NOMO-1 (cell line): ENCODE results near the gene COG5.
"Not testable (repeated sequence)": the region's sequence is repeated elsewhere in the genome, so short reads cannot be mapped to it uniquely, and the experiment has no call there.

Source experiments
- DNase-seq, 2 experiments: peaks; one replicate each; lab custom pipeline; 2025; ENCODE audit not compliant: unreplicated experiment in 2 of 2; lab: John Stamatoyannopoulos, UW

Gene COG5

GRCh38 chr7:107291434-107291833, 272.3 kb downstream of the COG5 start:
- no peak for DNase-seq

DNA sequence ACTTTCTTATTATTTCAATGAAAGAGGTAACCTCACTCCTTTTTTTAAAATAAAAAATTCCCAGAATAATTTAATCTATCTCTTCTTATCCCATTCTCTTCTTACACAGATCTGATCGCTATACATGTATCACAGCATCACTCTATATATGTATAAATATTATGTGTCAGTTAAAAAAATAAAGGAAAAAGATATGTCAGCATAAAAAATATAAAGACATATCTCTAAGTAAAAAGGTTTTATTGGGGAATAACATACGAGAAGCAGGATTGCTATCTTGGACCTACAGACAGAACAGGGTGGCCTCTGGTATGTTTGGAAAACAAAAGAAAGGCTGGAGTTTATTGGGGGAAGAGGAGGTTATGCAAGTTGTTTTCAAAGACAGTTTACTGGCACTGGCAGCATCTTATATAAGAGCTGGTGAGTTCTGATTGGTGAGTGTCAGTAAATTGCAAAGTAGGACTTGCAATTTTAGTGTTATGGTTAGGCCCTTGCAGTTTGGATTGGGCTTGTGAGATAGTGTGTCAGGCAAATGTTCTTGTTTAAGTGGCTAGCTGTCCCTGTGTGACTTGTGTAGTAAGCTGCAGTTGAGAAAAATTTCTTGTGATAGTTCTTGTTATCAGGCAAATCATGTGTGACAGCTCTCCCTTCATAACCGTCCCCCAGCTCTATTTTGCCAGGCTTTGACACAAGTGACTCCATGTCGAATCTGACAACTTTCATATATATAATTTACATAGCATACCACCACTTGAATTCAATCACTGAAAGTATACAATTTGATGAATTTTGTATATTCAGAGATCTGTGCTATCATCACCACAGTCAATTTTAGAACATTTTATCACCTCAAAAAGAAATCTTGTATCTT, 276.7 kb downstream of the COG5 start:
- DNase-seq: no peak

DNA sequence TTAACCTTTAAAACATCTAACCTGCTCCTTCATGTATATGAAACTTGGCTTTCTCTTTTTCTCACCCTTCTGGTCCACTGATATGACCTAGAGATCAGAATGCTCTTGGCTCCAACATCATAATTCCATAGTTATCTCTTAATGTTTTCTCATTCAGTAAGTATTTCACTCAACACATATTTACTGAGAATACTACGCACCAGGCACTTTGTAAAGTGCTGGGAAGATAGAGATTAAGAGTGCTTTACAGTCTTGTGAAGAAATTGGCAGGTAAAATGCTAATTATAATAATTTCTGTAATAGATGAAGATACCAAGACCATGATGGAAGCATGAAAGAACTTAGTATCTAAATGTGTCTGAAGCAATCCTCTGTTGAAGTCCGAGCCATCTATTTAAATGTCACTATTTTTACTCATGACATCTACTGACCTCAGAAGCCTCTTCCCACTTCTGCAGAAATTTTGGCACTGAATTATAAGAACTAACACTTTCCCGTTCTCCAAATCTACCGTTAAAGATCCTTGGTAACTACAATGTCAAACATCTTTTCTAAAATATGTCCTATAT, 278.7 kb downstream of the COG5 start:
- no peak for DNase-seq

DNA sequence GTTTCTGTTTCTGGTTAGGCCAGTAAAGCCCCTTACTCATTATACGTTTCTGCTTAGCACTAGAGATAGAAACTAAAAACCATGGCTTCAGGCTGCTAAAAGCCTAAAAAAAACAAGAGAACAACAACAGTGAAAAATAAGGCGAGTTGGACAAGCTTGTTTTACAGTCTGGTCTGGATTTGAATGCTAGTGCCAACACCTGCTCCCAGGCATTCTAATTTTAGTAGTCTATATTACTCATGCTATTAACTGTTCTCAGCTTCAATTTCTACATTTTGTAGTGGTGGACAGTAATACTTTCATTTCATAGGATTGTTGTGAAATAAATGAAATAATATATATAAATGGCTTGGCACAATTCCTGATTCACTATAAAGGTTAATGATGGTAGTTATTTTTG, 286.4 kb downstream of the COG5 start:
- no peak for DNase-seq

DNA sequence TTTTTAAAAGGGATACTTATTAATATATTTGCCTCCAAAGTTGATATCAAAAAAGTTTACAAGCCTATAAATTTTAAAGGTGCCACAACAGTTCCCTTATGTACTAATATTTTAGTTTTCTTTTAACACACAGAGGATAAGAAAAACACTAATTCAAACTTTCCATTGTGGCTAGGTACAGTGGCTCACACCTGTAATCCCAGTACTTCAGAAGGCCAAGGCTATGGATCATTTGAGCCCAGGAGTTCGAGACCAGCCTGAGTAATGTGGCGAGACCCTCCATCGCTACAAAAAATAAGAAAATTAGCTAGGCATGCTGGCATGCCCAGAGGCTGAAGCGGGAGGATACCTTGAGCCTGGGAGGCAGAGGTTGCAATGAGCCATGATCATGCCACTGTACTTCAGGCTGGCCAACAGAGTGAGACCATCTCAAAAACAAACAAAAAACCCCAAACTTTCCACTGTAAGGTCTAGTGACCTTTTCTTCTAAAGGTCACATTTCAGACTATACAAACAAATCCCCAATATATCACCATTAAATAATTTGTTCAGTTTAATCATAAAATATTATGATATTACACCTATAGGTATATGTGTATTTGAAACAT, 287.4 kb downstream of the COG5 start:
- no peak for DNase-seq

DNA sequence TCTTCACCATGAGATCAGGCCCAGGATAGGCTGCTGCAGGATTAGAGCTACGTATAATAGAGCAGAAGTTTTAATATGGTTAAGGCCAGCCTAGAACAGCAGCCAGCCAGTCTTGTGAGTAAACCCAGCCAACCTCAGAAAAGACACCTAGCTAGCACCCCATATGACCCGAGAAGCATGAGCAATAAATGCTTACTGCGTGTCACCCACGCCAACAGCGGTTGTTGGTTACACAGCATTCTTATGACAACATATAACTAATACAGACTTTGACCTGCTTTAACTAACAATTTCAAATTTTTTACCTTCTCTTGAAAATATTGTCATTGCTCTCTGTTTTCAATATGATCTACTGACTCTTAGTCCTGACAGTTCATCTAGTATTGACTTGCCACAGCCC, 289.2 kb downstream of the COG5 start:
- DNase-seq: no peak

- no peak for DNase-seq
Observed at GRCh38 chr7:107269790-107270189, 293.9 kb downstream of the COG5 start.

GRCh38 chr7:107268594-107268993, 295.1 kb downstream of the COG5 start:
- DNase-seq: no peak

DNA sequence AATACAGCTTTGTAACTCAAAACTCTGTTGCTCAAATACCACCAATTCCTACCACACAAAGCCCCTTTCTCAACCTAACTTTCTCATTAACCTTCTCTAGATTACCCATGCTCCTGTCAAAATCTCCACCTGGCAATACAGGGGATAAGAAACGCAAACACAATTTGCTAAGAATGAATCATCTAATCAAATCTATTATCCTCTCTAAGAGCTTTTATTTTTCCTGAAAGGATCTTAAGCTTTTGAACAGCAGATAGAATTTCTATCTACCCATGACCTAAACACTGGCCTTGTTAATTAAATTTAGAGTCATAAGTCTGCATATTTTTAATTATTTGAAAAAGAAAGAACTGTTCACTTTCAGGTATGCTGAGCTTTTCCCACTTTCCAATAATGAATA, 296.6 kb downstream of the COG5 start:
- DNase-seq: no peak

DNA sequence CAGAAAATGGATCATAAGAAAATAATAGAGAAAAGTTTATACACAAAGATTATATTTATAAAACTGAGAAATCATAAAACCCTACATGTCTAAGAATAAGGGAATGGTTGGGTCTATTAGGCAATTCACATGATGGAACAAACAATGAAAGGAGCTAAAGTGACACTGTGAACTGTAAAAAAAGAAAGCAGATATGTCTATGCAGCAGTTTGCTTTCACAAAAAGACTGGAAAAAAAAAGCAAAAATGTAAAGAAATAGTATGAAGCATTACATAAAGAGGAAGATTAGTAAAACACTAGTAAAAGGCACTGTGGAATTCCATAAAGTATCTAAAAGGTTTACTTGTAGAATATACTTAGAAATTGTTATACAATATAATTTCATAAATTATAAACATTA, 299.0 kb downstream of the COG5 start:
- no peak for DNase-seq

DNA sequence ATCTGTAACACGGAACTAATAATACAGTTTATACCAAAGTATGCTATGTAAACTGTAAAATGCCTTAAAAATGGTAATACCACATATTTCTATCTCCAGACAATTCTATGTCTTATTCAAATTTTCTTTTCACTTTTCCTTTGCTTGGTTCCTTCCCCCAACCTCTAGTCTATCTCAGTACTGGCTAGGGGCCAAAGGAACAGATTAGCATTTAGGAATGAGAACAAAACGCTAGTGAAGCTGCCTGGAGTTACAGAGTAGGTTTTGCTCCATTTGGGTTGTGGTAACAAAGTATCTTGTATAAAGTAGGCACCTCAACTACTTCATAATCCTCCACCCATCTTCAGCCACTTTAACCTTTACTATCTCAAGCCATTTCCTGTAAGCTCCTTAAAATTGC, 300.9 kb downstream of the COG5 start:
- no peak for DNase-seq

- no peak for DNase-seq
Observed at GRCh38 chr7:107258737-107259136, 305.0 kb downstream of the COG5 start.

GRCh38 chr7:107255602-107256001, 308.1 kb downstream of the COG5 start:
- no peak for DNase-seq

DNA sequence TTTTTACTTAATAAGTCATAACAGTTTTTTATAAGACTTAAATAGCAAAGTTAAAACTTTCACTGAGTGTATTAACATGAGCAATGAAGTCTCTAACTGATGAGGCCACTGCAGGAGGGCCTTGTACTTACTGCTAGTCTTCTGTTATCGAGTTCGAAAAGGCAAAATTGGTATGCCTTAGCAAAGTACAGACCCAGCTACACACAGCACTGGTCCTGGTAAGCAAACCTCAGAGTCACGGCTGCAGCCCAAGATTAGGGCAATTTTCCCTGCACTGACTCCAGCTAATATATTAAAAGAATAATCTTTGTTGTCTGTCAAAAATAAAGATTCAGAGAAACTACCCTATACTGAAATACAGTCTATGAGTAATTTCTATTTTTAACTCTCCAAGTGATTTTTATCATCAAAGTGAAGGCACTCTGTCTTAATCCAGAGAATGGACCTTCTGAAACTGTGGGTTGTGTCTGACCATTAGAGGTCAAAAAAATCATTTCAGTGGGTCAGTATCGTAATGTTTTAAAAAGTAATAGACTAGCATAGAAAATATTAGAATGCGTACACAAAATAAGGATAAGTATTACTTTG, 309.2 kb downstream of the COG5 start:
- DNase-seq: no peak

GRCh38 chr7:107253599-107253998, 310.1 kb downstream of the COG5 start:
- no peak for DNase-seq

DNA sequence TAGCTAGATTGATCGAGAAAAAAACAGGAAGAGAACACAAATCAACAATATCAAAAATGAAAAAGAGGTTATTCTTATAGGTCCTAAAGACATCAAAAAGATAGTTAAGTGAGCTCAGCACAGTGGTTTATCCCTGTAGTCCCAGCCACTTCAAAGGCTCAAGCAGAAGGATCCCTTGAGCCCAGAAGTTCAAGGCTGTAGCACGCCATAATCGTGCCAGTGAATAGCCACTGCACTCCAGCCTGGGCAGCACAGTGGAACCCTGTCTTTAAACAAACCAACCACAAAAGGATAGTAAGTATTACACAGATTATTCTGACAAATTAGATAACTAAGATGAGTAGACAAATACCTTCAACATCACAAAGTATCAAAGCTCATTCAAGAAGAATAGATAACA, 311.8 kb downstream of the COG5 start:
- no peak for DNase-seq

GRCh38 chr7:107248551-107249316, 315.0 kb downstream of the COG5 start:
- no peak for DNase-seq

DNA sequence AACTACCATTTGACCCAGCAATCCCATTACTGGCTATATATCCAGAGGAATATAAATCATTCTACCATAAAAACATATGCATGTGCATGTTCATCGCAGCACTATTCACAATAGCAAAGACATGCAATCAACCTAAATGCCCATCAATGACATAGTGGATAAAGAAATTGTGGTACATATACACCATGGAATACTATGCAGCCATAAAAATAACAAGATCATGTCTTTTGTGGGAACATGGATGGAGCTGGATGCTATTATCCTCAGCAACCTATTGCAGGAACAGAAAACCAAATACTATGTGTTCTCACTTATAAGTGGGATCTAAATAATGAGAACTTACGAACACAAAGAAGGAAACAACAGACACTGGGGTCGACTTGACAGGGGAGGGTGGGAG, 316.9 kb downstream of the COG5 start:
- DNase-seq: not testable (repeated sequence)

- no peak for DNase-seq
Observed at GRCh38 chr7:107244613-107245012, 319.1 kb downstream of the COG5 start.

DNA sequence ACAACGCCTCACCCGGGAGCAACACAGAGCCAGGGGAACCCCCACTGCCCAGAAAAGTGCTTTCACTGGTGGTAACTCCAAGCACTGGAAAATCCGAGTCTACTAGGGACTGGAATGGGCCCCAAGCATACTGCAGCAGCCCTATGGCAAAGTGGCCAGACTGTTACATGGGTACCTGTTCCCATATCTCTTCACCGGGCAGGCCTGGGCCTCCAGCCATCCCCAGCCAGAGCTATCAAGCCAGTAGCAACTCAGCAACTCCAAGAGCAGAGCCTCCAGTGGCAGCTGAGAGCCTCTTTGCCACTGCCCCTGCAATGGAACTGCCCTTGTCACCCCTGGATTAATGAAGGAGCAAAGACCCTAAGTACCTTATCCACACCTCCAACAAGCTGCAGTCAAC, 321.5 kb downstream of the COG5 start:
- no peak for DNase-seq

DNA sequence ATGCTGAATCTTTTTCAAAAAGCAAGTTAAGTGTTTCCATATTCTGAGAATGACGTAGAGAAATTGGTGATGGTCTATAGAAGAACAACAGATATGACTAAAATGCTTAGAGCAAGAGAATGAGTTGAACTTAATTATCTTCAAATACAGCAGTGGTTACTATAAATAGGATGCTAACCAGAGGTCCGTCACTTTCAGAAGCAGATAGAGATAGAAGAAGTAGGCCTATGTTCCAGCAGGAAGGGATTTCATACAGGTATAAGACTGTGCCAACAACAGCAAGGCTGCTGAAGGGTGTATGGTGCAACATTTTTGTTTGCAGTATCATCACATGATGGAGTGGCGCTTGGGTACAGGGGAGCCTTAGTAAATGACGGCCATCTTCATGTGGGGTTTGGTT, 326.3 kb downstream of the COG5 start:
- DNase-seq: no peak
